K562 (cell line): ENCODE results near the gene JPH4. TPM values are rescaled to one million over a fixed set of nuclear protein-coding genes. Genes with fewer than 3 reads are reported as not detected.
A peak's percentile ranks its signal among the peaks of the same experiment; 100 is the strongest.

Experiments
- ATAC-seq: fragments of 200-7000 bp; cut with Tn5 transposase; 3 replicates; pipeline ENCODE4 v1.9.1; 2020; ENCODE audit warnings: moderate library complexity
- BruUV-seq: library from RNA; stranded (reverse); fragments of 400-500 nt; replicated peaks from 2 replicates; lab custom pipeline; 2021; lab: Mats Ljungman, UMichigan
- CTCF ChIA-PET: fragments of 300-600 bp; formaldehyde crosslinking; extraction: SDS; loops from one replicate; lab custom pipeline; 2021; ENCODE audit warnings: low intra/inter-chr PET ratio; lab: Yijun Ruan, JAX
- POLR2A ChIA-PET: fragments of 300-600, 350-650 bp; sonication (Branson Sonifier 250); formaldehyde crosslinking; extraction: SDS; loops from one replicate; lab custom pipeline; 2021; ENCODE audit warnings: antibody characterized with exemption, inconsistent platforms; lab: Yijun Ruan, JAX
- DNase-seq, 4 experiments: peaks; one replicate each; pipeline versions ENCODE4 v3.0.0 to v3.0.0-alpha.2; 2011 to 2018; ENCODE audit warnings: low spot score in 3 of 4, mixed read lengths in 3 of 4; ENCODE audit errors: extremely low read depth in 1 of 4
- FAIRE-seq: peaks from 2 replicates; lab custom pipeline; 2011; peaks lifted over from hg19 to GRCh38; lab: Jason Lieb, UNC
- H2AFZ ChIP-seq: 2 replicates; pipeline ENCODE4 v1.6.0; 2011; ENCODE audit warnings: low read depth, low read length, control low read depth, inconsistent platforms
- H3K27ac ChIP-seq: fragments of 200-600 bp; 3 replicates; pipeline ENCODE4 v1.8.0; 2011; ENCODE audit warnings: low read depth, mild to moderate bottlenecking, control low read depth, inconsistent platforms, low read length, moderate library complexity, mixed read lengths; ENCODE audit errors: extremely low read depth
- H3K27me3 ChIP-seq, 2 experiments: fragments of 300-600 bp in 1 of 2; 2 replicates in 1 of 2; 3 replicates in 1 of 2; pipeline versions ENCODE4 v1.6.0 to v1.8.0; 2011; ENCODE audit warnings: inconsistent platforms in 2 of 2, low read length in 2 of 2, mild to moderate bottlenecking in 1 of 2, mixed read lengths in 1 of 2, moderate library complexity in 1 of 2; ENCODE audit not compliant: control insufficient read depth in 2 of 2, insufficient read depth in 2 of 2
- H3K36me3 ChIP-seq: fragments of 300-600 bp; 3 replicates; pipeline ENCODE4 v1.8.0; 2011; ENCODE audit warnings: mild to moderate bottlenecking, low read length, inconsistent platforms; ENCODE audit not compliant: control insufficient read depth, insufficient read depth
- H3K4me1 ChIP-seq, 2 experiments: fragments of 200-600 bp in 1 of 2; replicated peaks in 1 of 2; 2 replicates in 1 of 2; 3 replicates in 1 of 2; pipeline versions ENCODE4 v1.5.1 to v1.8.0; 2011; ENCODE audit warnings: inconsistent platforms in 2 of 2, low read length in 2 of 2, mild to moderate bottlenecking in 1 of 2, mixed read lengths in 1 of 2, moderate library complexity in 1 of 2; ENCODE audit not compliant: control insufficient read depth in 2 of 2, insufficient read depth in 2 of 2
- H3K4me2 ChIP-seq: 2 replicates; pipeline ENCODE4 v1.6.1; 2011; ENCODE audit warnings: low read length, control low read depth, inconsistent platforms, mixed read lengths; ENCODE audit not compliant: insufficient read depth
- H3K4me3 ChIP-seq: fragments of 200-600 bp; sonication (generic), shearing (Covaris generic); 2 replicates; pipeline ENCODE4 v1.5.1; 2016; ENCODE audit warnings: control low read depth, inconsistent platforms
- H3K79me2 ChIP-seq: fragments of 200-600 bp; 3 replicates; pipeline ENCODE4 v1.8.0; 2011; ENCODE audit warnings: low read length, inconsistent platforms; ENCODE audit not compliant: control insufficient read depth, insufficient read depth
- H3K9ac ChIP-seq, 2 experiments: 2 replicates each; pipeline versions ENCODE4 v1.6.0 to v1.6.1; 2011; ENCODE audit warnings: low read depth in 2 of 2, low read length in 2 of 2, control low read depth in 1 of 2, inconsistent platforms in 1 of 2, mild to moderate bottlenecking in 1 of 2, mixed read lengths in 1 of 2; ENCODE audit not compliant: insufficient read depth in 1 of 2
- H3K9me1 ChIP-seq: one replicate; pipeline ENCODE4 v1.6.0; 2011; ENCODE audit warnings: inconsistent platforms, mild to moderate bottlenecking, low read length, moderate library complexity; ENCODE audit not compliant: control insufficient read depth, insufficient read depth
- H3K9me3 ChIP-seq: replicated peaks from 2 replicates; pipeline ENCODE4 v1.5.1; 2011; ENCODE audit warnings: low read depth, low read length, inconsistent platforms; ENCODE audit not compliant: control insufficient read depth, insufficient read depth
- H4K20me1 ChIP-seq: replicated peaks from 2 replicates; pipeline ENCODE4 v1.6.1; 2011; ENCODE audit warnings: low read length, inconsistent platforms, mixed read lengths; ENCODE audit not compliant: control insufficient read depth, insufficient read depth
- ASH1L ChIP-seq: fragments of 450-650 bp; IDR thresholded peaks from 2 replicates; pipeline ENCODE4 v1.6.1; 2018; ENCODE audit warnings: borderline replicate concordance, mild to moderate bottlenecking, low read depth; ENCODE audit not compliant: partially characterized antibody
- HNRNPLL ChIP-seq: fragments of 200-400 bp; formaldehyde crosslinking; IDR thresholded peaks from 2 replicates; pipeline ENCODE4 v1.6.1; 2017; ENCODE audit warnings: low read length, low read depth, mild to moderate bottlenecking; ENCODE audit not compliant: poor library complexity, severe bottlenecking
- IRF9 ChIP-seq: fragments of 450-650 bp; IDR thresholded peaks from 2 replicates; pipeline ENCODE4 v1.6.1; 2016; ENCODE audit warnings: missing biosample characterization, missing genetic modification characterization
- MBD2 ChIP-seq: sonication (generic); IDR thresholded peaks from 2 replicates; pipeline ENCODE4 v1.6.1; 2016; ENCODE audit warnings: low read depth, borderline replicate concordance
- PYGO2 ChIP-seq: fragments of 450-650 bp; IDR thresholded peaks from 2 replicates; pipeline ENCODE4 v1.6.1; 2016; ENCODE audit warnings: mild to moderate bottlenecking, missing genetic modification characterization, moderate library complexity, missing compliant biosample characterization
- SNRNP70 ChIP-seq: fragments of 200-400 bp; formaldehyde crosslinking; optimal IDR thresholded peaks from 2 replicates; pipeline ENCODE3; 2017; ENCODE audit warnings: low read depth, low read length
- SRSF7 ChIP-seq: fragments of 200-400 bp; formaldehyde crosslinking; optimal IDR thresholded peaks from 2 replicates; pipeline ENCODE3; 2017; ENCODE audit warnings: mild to moderate bottlenecking, low read depth, low read length
- ZKSCAN1 ChIP-seq: fragments of 150-350 bp; IDR thresholded peaks from 2 replicates; pipeline ENCODE4 v1.6.1; 2016; ENCODE audit warnings: low read depth, low read length
- ZNF232 ChIP-seq: sonication (generic); formaldehyde crosslinking; IDR thresholded peaks from 2 replicates; pipeline ENCODE4 v1.8.0; 2022; ENCODE audit warnings: mild to moderate bottlenecking, missing genetic modification reagents
- ZNF318 ChIP-seq, 2 experiments: fragments of 450-650 bp; IDR thresholded peaks; 2 replicates each; pipeline ENCODE4 v1.6.1; 2016; ENCODE audit warnings: mild to moderate bottlenecking in 2 of 2, borderline replicate concordance in 1 of 2, low read depth in 1 of 2, moderate library complexity in 1 of 2
- ZNF644 ChIP-seq: fragments of 200-800 bp; sonication (Bioruptor generic); IDR thresholded peaks from 2 replicates; pipeline ENCODE4 v1.6.1; 2016; ENCODE audit warnings: low read depth, missing genetic modification characterization, missing compliant biosample characterization
- WGBS: fragments of 100-300 bp; shearing (Covaris generic); methylation state at CpG from one replicate; pipeline ENCODE4 v1.1.6; 2016; ENCODE audit warnings: low coverage, mixed read lengths; ENCODE audit not compliant: insufficient coverage; ENCODE audit errors: missing lambda C conversion rate; 5-methylcytosine and 5-hydroxymethylcytosine counted together
- in situ Hi-C: fragments of 300-500 bp; cut with MboI; formaldehyde crosslinking; loops from 4 replicates; pipeline ENCODE4 v1.15.0; 2018; ENCODE audit warnings: inconsistent platforms, mixed read lengths
- intact Hi-C: fragments of 100-400 bp; cut with micrococcal nuclease; formaldehyde crosslinking; loops from 2 replicates; pipeline ENCODE4 v1.14.2; 2022
- polyA plus RNA-seq, 8 experiments: library from polyadenylated mRNA; depleted of rRNA in 4 of 8; stranded (reverse) in 5 of 8; unstranded in 3 of 8; fragments of >200 nt; fragmentation: Nextera tagmentation in 2 of 8; fragmentation: Illumina TruSeq in 1 of 8; extraction: Ambion mirVana in 2 of 8; extraction: Trizol in 1 of 8; gene quantifications; 2 replicates each; pipeline versions ENCODE4 v1.2.1 to v1.2.3, GENCODE V29; 2011 to 2014; ENCODE audit warnings: inconsistent platforms in 1 of 8, missing spikeins in 1 of 8
- total RNA-seq, 7 experiments: library from RNA; depleted of rRNA in 6 of 7; stranded (reverse); fragments of >200 nt in 6 of 7; fragmentation: Illumina TruSeq in 2 of 7; extraction: Trizol in 2 of 7; gene quantifications; 2 replicates each; pipeline versions ENCODE4 v1.2.1 to v1.2.3, GENCODE V29; 2011 to 2021; ENCODE audit warnings: low replicate concordance in 1 of 7

JPH4 gene
- total and polyA plus RNA-seq, 9 of the 15 experiments (the other 6 are each of a cell fraction or from before 2014, with no cell fraction given) = 0.04 to 0.13 (median 0.06) TPM; not detected in 5

- CTCF ChIA-PET = no interaction called here
- peak; percentile 26 for TF ChIP-seq ASH1L
- TF ChIP-seq HNRNPLL = no peak
- no peak for TF ChIP-seq ZNF232 (CRISPR knock-in tag)
- no peak for TF ChIP-seq MBD2
- no peak for TF ChIP-seq SRSF7
- no peak for TF ChIP-seq SNRNP70
- no peak for TF ChIP-seq ZNF318 (IDR thresholded peaks at IDR 0.05; ENCODE audit: borderline replicate concordance in 1 of 2, low read depth in 1 of 2)
- no peak for TF ChIP-seq PYGO2 (tag)
- TF ChIP-seq IRF9 = no peak
- no peak for TF ChIP-seq ZKSCAN1
- no peak for TF ChIP-seq ZNF644
Measured at GRCh38 chr14:23567186-23568020, 11.2 kb downstream of the JPH4 start, which contains the start of gene AP1G2. Gene AP1G2 (minus strand): TSS chr14:23567791. CDS start chr14:23567314, 477 bp downstream.

More at GRCh38 chr14:23567186-23568020, 11.2 kb downstream of the JPH4 start, which contains the start of gene AP1G2:
- FAIRE-seq (peak; percentile 88), DNase-seq (peak; percentile 89 to 93 (median 90)), ATAC-seq (peak; percentile 97)
- H3K4me1 ChIP-seq = peaks cover 12 to 36% of the 10 kb centered on the region in 2 experiments; a peak in 4 of 5 replicates
- peak within 1 kb of the TSS; percentile 48 for H3K27ac ChIP-seq
- peak within 1 kb of the TSS; percentile 97 for H2AFZ ChIP-seq
- H3K9me1 ChIP-seq = no peaks in the 10 kb centered on the region
- H3K27me3 ChIP-seq = no peaks in the 10 kb centered on the region
- under 1% methylated on average over 32 of the region's 53 CpGs for WGBS
- peaks cover 10% of the 10 kb centered on the region; the same call in 2 of the 3 replicates for H3K79me2 ChIP-seq
- in situ Hi-C loops (loop anchor here (10.0 kb wide), 1 partner anchor 303 kb away; no protein-coding TSS in a partner anchor), intact Hi-C loops (no loop called here)
- H4K20me1 ChIP-seq = no peaks in the 10 kb centered on the region
- H3K36me3 ChIP-seq = peaks cover 31% of the 10 kb centered on the region; the same call in 2 of the 3 replicates
- POLR2A ChIA-PET = interaction anchor here (0.6 to 1.1 kb wide), 2 partner anchors 90 to 169 kb away, joined by 3 read pairs; no protein-coding TSS in a partner anchor
- H3K9me3 ChIP-seq = no peaks in the 10 kb centered on the region; the same call in 1 of the 2 replicates
- peak within 1 kb of the TSS; percentile 88 for H3K4me2 ChIP-seq
- H3K4me3 ChIP-seq = peak within 1 kb of the TSS; percentile 71
- H3K9ac ChIP-seq = peak within 1 kb of the TSS; percentile 72 to 91
- TSS peak; percentile 75 for BruUV-seq
